WI38 (cell line): ENCODE measurements around the gene BZW2.
"Not testable (repeated sequence)": the region's sequence is repeated elsewhere in the genome, so short reads cannot be mapped to it uniquely, and the experiment has no call there.

Experiments
- H3K4me3 ChIP-seq: 2 replicates; pipeline ENCODE4 v1.5.1; 2011; ENCODE audit warnings: low read depth, mild to moderate bottlenecking, control low read depth, low read length
- CTCF ChIP-seq: IDR thresholded peaks from 2 replicates; pipeline ENCODE4 v1.5.1; 2012; ENCODE audit warnings: low read depth, mild to moderate bottlenecking, control low read depth, low read length

The BZW2 gene

GRCh38 chr7:16651396-16652239 is 5.6 kb downstream of the BZW2 start:
- TF ChIP-seq CTCF, result no peak
- no peak overlapping the region for H3K4me3 ChIP-seq

GRCh38 chr7:16652240-16652583 is 6.2 kb downstream of the BZW2 start:
- no peak for TF ChIP-seq CTCF

GRCh38 chr7:16652888-16653287 is 6.9 kb downstream of the BZW2 start:
- TF ChIP-seq CTCF, result no peak
- no peak overlapping the region for H3K4me3 ChIP-seq

More at GRCh38 chr7:16652240-16652583, 6.2 kb downstream of the BZW2 start:
- H3K4me3 ChIP-seq, result no peak overlapping the region

GRCh38 chr7:16655394-16655793 is 9.4 kb downstream of the BZW2 start:
- no peak for TF ChIP-seq CTCF
- no peak overlapping the region for H3K4me3 ChIP-seq

GRCh38 chr7:16656141-16656540 is 10.2 kb downstream of the BZW2 start:
- H3K4me3 ChIP-seq, result no peak overlapping the region
- no peak for TF ChIP-seq CTCF

- no peak overlapping the region for H3K4me3 ChIP-seq
- no peak for TF ChIP-seq CTCF
These were observed 11.8 kb downstream of the BZW2 start for GRCh38 chr7:16657656-16658279.

- not testable (repeated sequence) for H3K4me3 ChIP-seq
These were observed 14.0 kb downstream of the BZW2 start for GRCh38 chr7:16659854-16660497.
